ENCODE measurements around the gene REEP3. TPM values are rescaled to one million over a fixed set of nuclear protein-coding genes. Genes with fewer than 3 reads are reported as not detected.
"Not testable (repeated sequence)": the region's sequence is repeated elsewhere in the genome, so short reads cannot be mapped to it uniquely, and the experiment has no call there.

The REEP3 gene
- total and polyA plus RNA-seq, 2 experiments from 2014 or later, result 44.2 to 49.2 TPM

- Histone ChIP-seq H3K27ac (no peak overlapping the region), H3K9me3 (ENCODE audit: low read depth) (no peaks in the 10 kb centered on the region), H3K27me3 (no peaks in the 10 kb centered on the region), H3K36me3 (no peaks in the 10 kb centered on the region), H3K4me3 (no peak overlapping the region), H3K4me1 (ENCODE audit: low read depth) (no peaks in the 10 kb centered on the region)
- no peak for TF ChIP-seq CTCF (IDR thresholded peaks at IDR 0.05; ENCODE audit: low read depth, low read length)
- DNase-seq (ENCODE audit: low read depth in 1 of 2, low spot score in 1 of 2), result no peak
Measured at GRCh38 chr10:63651864-63652263, 130.7 kb downstream of the REEP3 start.

- DNase-seq (ENCODE audit: low read depth in 1 of 2, low spot score in 1 of 2), result no peak
- H3K9me3 ChIP-seq (ENCODE audit: low read depth), result no peaks in the 10 kb centered on the region
- H3K4me3 ChIP-seq, result no peak overlapping the region
- TF ChIP-seq CTCF (IDR thresholded peaks at IDR 0.05; ENCODE audit: low read depth, low read length), result no peak
- no peaks in the 10 kb centered on the region for H3K27me3 ChIP-seq
- H3K4me1 ChIP-seq (ENCODE audit: low read depth), result no peaks in the 10 kb centered on the region
- no peaks in the 10 kb centered on the region for H3K36me3 ChIP-seq
- H3K27ac ChIP-seq, result no peak overlapping the region
Measured at GRCh38 chr10:63653747-63654146, 132.5 kb downstream of the REEP3 start.

- DNase-seq (ENCODE audit: low read depth in 1 of 2, low spot score in 1 of 2), result no peak
- Histone ChIP-seq H3K27me3 (no peaks in the 10 kb centered on the region), H3K36me3 (no peaks in the 10 kb centered on the region), H3K27ac (no peak overlapping the region), H3K9me3 (ENCODE audit: low read depth) (no peaks in the 10 kb centered on the region), H3K4me1 (ENCODE audit: low read depth) (no peaks in the 10 kb centered on the region), H3K4me3 (no peak overlapping the region)
- no peak for TF ChIP-seq CTCF (IDR thresholded peaks at IDR 0.05; ENCODE audit: low read depth, low read length)
Measured at GRCh38 chr10:63657761-63658160, 136.6 kb downstream of the REEP3 start.

GRCh38 chr10:63660941-63661340 lies 139.7 kb downstream of the REEP3 start:
- not testable (repeated sequence) for H3K36me3 ChIP-seq; H3K9me3 ChIP-seq (ENCODE audit: low read depth); H3K27ac ChIP-seq; H3K4me3 ChIP-seq; DNase-seq (ENCODE audit: low read depth in 1 of 2, low spot score in 1 of 2); H3K27me3 ChIP-seq; H3K4me1 ChIP-seq (ENCODE audit: low read depth)

GRCh38 chr10:63661347-63661746 lies 140.1 kb downstream of the REEP3 start:
- DNase-seq (ENCODE audit: low read depth in 1 of 2, low spot score in 1 of 2), result no peak
- no peaks in the 10 kb centered on the region for H3K9me3 ChIP-seq (ENCODE audit: low read depth)
- no peak for TF ChIP-seq CTCF (IDR thresholded peaks at IDR 0.05; ENCODE audit: low read depth, low read length)

GRCh38 chr10:63664341-63664885 lies 143.2 kb downstream of the REEP3 start:
- no peak for DNase-seq (ENCODE audit: low read depth in 1 of 2, low spot score in 1 of 2)
- H3K4me1 ChIP-seq (ENCODE audit: low read depth), result no peaks in the 10 kb centered on the region
- H3K27ac ChIP-seq, result no peak overlapping the region
- no peaks in the 10 kb centered on the region for H3K9me3 ChIP-seq (ENCODE audit: low read depth)
- no peaks in the 10 kb centered on the region for H3K27me3 ChIP-seq
- no peaks in the 10 kb centered on the region for H3K36me3 ChIP-seq
- no peak overlapping the region for H3K4me3 ChIP-seq
- no peak for TF ChIP-seq CTCF (IDR thresholded peaks at IDR 0.05; ENCODE audit: low read depth, low read length)

More at GRCh38 chr10:63661347-63661746, 140.1 kb downstream of the REEP3 start:
- H3K4me3 ChIP-seq, result no peak overlapping the region
- H3K27ac ChIP-seq, result no peak overlapping the region
- H3K4me1 ChIP-seq (ENCODE audit: low read depth), result no peaks in the 10 kb centered on the region
- H3K27me3 ChIP-seq, result no peaks in the 10 kb centered on the region
- H3K36me3 ChIP-seq, result no peaks in the 10 kb centered on the region

- H3K36me3 ChIP-seq; H3K27me3 ChIP-seq; H3K4me1 ChIP-seq (ENCODE audit: low read depth); H3K27ac ChIP-seq; H3K4me3 ChIP-seq; H3K9me3 ChIP-seq (ENCODE audit: low read depth); DNase-seq (ENCODE audit: low read depth in 1 of 2, low spot score in 1 of 2): not testable (repeated sequence)
Measured at GRCh38 chr10:63665006-63665580, 143.9 kb downstream of the REEP3 start.
